ENCODE measurements around the gene VARS1. TPM values are rescaled to one million over a fixed set of nuclear protein-coding genes. Genes with fewer than 3 reads are reported as not detected.

Gene VARS1
- total RNA-seq, 4 donors from 2014 or later: 39.2 to 53.9 (median 46.9) TPM

DNA sequence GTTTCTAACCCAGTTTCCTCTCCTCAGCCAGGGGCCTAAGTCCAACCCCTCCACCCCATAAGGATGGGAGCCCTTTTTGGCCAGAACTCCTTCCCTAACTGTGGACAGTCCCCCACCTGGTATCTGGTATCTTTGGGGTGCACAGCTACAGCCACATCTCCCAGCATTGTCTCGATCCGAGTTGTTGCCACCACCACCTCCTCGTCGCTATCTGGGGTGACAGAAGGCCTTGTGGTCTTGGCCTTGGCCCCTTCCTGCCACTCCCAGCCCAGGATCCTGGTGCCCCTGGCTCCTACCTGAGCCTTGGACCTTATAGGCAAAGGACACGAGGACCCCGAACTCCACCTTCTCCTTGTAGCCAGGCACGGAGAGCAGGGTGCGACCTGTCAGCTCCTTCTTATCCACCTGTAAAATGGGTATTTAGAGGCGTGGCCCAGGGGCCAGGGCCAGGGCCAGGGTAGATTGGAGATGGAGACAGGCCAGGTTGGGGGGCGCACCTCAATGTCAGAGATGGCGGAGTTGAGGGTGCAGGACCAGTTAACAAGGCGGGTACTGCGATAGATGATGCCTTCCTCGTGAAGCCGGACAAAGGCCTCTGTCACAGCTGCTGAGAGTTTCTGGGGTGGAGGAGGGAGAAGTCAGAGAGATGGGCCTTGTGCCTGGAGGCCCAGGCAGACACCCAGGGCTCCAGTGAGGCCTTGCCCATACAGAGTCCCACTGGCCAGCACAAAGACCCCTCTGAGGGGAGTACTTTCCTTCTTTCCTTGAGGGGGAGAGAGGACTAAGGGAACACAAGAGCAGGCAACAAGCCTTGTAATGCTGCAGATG lies 11.2 kb downstream of the VARS1 start:
- H3K4me3 ChIP-seq (ENCODE audit: low read depth, poor library complexity, severe bottlenecking): no peak overlapping the region
- WGBS, 2 donors: 94 to 97% methylated on average over 15 of the region's 15 CpGs
- DNase-seq (ENCODE audit: low spot score in 2 of 2): no peak
- TF ChIP-seq, protein P1, sequence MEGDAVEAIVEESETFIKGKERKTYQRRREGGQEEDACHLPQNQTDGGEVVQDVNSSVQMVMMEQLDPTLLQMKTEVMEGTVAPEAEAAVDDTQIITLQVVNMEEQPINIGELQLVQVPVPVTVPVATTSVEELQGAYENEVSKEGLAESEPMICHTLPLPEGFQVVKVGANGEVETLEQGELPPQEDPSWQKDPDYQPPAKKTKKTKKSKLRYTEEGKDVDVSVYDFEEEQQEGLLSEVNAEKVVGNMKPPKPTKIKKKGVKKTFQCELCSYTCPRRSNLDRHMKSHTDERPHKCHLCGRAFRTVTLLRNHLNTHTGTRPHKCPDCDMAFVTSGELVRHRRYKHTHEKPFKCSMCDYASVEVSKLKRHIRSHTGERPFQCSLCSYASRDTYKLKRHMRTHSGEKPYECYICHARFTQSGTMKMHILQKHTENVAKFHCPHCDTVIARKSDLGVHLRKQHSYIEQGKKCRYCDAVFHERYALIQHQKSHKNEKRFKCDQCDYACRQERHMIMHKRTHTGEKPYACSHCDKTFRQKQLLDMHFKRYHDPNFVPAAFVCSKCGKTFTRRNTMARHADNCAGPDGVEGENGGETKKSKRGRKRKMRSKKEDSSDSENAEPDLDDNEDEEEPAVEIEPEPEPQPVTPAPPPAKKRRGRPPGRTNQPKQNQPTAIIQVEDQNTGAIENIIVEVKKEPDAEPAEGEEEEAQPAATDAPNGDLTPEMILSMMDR (IDR thresholded peaks at IDR 0.05): no peak
- TF ChIP-seq POLR2A (IDR thresholded peaks at IDR 0.05): no peak
- intact Hi-C loops (cut with DNase I; ENCODE audit: low total_unique reads): no loop called here

DNA sequence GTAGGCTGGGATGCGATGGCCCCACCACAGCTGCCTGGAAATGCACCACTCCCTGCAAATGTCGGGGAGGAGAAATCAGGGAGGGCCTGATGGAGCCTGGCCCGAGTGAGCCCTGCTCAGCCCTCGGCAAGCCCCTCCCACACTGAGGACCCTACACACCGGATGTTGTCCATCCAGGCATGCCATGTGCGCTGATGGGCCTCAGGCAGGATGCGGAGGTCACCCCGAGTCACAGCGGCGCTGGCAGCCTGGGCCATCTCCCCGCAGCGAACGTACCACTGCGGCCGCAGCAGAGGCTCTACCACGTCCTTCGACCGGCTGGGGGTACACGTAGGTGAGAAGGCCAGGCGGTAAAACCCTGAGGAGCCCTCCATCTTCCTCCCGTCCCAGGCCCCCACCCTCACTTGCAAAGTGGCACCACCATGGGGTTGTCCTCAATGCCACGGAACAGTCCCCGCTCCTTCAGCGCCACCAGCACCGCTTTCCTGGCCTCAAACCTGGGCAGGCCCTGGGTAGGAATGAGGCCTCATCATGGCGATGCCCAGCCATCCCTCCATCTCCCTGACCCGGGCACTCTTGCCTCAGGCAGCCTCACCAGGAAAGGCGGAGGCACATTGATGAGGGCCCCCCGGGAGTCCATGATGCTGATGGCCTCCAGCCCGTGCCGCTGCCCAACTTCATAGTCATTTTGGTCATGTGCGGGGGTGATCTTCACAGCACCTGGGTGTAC lies 13.3 kb downstream of the VARS1 start:
- DNase-seq (ENCODE audit: low spot score in 2 of 2): no peak
- WGBS, 2 donors: 94 to 95% methylated on average over 28 to 32 of the region's 32 CpGs
- no peak overlapping the region for H3K4me3 ChIP-seq (ENCODE audit: low read depth, poor library complexity, severe bottlenecking)
- TF ChIP-seq, protein P1 (IDR thresholded peaks at IDR 0.05): no peak
- TF ChIP-seq POLR2A (IDR thresholded peaks at IDR 0.05): no peak
- intact Hi-C loops (cut with DNase I; ENCODE audit: low total_unique reads): no loop called here

DNA sequence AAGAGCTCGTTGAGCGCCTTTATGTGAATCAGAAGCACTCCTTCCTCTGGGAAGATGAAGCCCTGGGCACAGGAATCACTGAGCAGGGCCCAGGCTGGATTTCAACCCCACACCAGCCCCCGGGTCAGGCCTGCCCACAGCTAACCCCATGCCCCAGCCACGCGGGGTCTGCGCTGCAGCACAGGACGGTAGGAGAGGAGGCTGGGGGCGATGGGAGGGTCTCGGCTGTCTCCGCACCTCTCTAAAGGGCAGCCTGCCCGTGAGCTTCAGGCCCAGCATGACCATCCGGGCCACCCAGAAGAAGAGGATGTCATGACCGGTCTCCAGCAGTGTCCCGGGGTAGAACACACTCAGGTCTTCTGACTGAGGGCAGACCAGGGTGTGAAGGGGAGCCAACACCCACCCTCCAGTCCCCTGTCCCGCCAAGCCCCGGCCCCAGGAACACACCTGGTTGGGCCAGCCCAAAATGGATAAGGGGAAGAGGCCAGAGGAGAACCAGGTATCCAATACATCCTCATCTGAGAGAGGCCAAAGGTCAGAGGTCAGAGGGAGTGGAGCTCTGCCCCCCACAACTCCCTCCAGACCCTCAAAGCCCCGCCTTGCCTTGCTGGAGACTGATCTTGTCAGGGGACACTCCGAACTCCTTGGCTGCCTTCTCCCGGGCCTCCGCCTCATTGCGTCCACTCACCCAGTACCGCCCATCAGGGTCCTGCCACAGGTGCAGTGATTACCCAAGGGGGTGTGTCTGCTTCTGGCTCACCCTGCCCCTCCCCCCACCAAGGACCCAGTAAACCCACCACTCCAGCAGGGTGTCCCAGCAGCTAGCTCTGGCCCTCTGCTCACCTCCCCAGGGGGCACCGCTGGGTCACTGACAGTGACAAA lies 14.1 kb downstream of the VARS1 start:
- intact Hi-C loops (cut with DNase I; ENCODE audit: low total_unique reads): no loop called here
- TF ChIP-seq, protein P1 (IDR thresholded peaks at IDR 0.05): no peak
- no peak for TF ChIP-seq POLR2A (IDR thresholded peaks at IDR 0.05)
- no peak for DNase-seq (ENCODE audit: low spot score in 2 of 2)
- no peak overlapping the region for H3K4me3 ChIP-seq (ENCODE audit: low read depth, poor library complexity, severe bottlenecking)
- 94% methylated on average over 18 to 23 of the region's 23 CpGs for WGBS, 2 donors

DNA sequence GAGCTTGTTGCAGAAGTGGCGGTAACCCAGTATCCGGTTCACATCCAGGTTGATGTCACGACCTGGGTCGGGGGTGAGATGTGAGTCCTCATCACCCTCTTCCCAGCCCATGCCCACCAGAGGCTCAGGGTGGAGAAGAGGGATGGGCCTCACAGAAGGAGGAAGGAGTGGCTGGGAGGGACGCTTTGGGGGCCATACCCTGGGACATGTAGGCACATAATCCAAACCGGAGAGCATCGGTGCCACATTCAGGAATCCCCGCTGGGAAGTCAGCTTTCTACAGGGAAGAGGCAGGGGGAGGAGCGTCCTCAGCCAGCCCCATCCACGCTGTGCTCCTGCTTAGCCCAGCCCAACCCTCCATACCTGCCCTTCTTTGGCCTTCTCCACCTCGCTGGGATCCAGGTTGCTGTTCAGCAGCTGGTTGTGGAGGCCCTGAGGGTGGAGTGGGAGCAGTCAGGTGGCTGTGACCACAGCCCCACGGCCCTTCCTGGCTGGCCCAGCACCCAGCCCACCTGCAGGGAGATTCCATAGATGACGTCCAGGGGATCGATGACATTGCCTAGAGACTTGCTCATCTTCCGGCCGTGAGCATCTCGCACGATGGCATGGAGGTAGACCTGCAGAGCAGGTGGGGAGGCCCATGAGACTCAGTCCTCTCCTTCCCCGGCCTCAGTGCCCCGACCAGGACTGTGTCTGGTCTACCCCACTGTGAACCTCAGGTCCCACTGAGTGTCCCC lies 14.9 kb downstream of the VARS1 start:
- no peak for TF ChIP-seq POLR2A (IDR thresholded peaks at IDR 0.05)
- H3K4me3 ChIP-seq (ENCODE audit: low read depth, poor library complexity, severe bottlenecking): no peak overlapping the region
- DNase-seq (ENCODE audit: low spot score in 2 of 2): no peak
- 80 to 87% methylated on average over 18 to 20 of the region's 20 CpGs for WGBS, 2 donors
- intact Hi-C loops (cut with DNase I; ENCODE audit: low total_unique reads): no loop called here

DNA sequence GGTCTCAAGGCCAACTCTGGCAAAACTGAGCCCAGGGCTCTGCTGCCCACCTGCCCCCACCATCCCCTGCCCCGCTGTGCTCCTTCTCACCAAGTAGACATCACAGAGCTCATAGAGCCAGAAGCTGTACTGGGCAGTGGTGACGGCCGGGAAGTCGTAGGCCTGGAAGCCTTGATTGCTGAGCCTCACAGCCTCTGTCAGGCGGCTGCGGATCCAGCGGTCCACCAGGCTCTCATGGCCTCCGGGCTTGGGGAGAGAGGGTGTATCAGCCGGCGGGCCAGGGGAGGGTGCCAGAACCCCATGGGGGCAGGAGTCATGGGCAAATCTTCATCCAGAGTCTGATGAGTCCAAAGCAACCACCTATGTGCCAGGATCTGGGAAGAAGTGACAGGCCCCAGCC lies 15.6 kb downstream of the VARS1 start:
- intact Hi-C loops (cut with DNase I; ENCODE audit: low total_unique reads): no loop called here
- TF ChIP-seq, protein P1 (IDR thresholded peaks at IDR 0.05): no peak
- no peak for TF ChIP-seq POLR2A (IDR thresholded peaks at IDR 0.05)
- WGBS, 2 donors: 89 to 91% methylated on average over 10 of the region's 10 CpGs
- H3K4me3 ChIP-seq (ENCODE audit: low read depth, poor library complexity, severe bottlenecking): no peak overlapping the region
- no peak for DNase-seq (ENCODE audit: low spot score in 2 of 2)

Measured in lower leg skin (tissue), 4 donors.